NCI-H1417 (cell line): ENCODE results near the gene MYH13.

Source experiments
- DNase-seq, 3 experiments: peaks; one replicate each; lab custom pipeline; 2025; lab: John Stamatoyannopoulos, UW

MYH13 gene

DNA sequence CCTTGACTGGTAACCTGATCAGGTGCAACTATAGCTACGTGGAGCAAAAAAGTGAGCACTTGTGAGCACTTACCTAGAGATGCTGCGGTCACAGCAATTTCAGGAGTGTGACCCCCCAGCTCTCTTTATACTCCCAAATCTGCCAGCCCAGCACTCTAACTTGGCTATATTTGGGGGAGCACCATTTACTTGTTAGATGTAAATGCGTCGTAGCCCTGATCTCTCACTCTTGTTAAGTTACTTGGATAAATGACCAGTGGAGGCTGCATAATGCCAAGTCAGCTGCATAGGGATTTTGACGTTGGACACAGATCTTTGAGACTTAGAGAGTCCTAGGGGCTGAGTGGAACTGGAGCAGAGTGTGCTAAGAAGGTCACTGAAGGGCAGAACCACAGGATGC is at the start of gene MYH13:
Gene MYH13, minus strand, starts transcription at position 101 of the 400 bp plus-strand sequence. CDS start 8,476 bp downstream, outside the sequence.
- no peak for DNase-seq

DNA sequence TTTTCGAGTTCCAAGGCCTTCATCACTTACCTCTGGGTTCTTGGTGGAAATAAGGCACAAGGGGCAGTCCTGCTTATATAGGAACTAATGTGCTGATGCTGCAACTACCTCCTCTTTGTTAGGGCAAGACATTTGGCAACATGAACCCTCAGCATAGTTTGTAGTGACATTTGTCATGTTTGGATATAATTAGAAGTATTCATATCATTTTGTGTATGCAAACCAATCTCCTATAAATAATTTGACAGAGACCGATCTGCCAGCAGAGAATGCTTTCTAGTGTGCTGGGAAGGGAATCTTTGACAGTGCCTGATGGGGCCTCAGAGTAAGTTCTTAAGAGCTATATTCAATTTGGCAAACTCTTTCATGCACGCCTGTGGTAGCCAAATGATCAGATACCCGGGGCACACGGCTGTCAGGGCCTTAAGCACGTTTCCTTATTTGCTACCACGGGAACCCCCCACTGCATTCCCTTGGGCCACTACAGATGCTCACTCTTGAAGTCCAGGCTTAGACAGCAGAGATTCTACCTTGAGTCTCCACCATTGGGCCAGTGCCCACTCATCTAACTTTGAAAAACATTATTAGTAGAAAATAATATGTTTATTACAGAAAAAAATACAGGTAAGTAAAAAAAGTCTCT is 49.2 kb upstream of the MYH13 start, which contains the start of gene MYH8:
Gene MYH8, minus strand, starts transcription at position 51 of the 643 bp plus-strand sequence. CDS start 1,723 bp downstream, outside the sequence.
- no peak for DNase-seq

DNA sequence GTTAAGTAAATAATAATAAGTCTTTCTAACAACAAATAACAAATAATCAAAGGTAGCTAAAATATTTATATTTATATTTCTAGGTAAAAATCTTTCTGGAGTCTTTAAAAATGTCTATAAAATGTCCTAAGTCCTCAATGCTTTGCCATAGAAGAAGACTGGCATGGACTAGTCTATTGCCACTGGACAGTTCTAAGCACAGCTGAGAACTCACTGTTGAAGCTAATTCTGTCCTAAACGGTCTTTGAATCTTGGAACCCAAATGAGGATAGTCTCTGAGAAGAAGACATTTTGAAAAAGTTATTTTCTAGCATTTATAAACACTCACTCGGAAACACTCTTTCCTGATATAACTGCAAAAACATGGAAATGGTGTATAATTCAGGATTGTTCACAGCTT is 48.4 kb upstream of the MYH13 start:
- DNase-seq: no peak

- no peak for DNase-seq
Observed at GRCh38 chr17:10420811-10421210, 48.0 kb upstream of the MYH13 start.

- no peak for DNase-seq
Observed at GRCh38 chr17:10417431-10417830, 44.6 kb upstream of the MYH13 start.

DNA sequence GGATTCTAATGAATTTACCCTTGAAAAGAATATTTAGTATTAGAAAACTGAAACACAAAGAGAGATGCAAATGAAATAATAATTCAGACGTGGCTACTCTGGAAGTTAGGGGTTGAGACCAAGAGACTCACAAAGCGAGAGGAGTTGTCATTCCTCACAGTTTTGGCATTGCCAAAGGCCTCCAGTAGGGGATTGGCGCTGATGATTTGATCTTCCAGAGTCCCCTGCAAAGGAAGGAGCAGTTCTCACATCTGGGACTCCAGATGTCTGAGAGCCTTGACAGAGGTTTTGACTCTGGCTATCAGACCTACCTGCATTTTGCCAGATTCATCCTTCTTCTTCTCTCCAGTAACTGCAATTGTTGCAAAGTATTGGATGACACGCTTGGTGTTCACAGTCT is 42.4 kb upstream of the MYH13 start:
- DNase-seq: no peak

DNA sequence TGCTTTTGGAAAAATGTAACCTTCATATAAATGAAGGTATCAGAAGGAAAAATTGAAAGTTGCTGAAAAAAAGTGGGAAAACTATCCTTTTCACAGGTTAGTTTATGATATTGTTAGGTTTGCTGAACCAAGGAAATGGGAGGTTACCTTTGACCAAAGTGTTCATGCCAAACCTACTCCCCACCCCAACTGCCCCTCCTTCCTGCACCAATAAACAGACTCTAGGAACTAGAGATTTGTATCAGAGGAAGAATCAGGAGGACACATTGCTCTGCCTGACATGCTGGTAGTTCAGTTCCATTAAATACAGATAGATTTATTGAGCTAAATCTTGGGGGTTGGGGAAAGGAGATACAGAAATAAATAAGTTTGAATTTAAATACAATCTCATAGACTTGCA is 30.8 kb upstream of the MYH13 start:
- DNase-seq: no peak

DNA sequence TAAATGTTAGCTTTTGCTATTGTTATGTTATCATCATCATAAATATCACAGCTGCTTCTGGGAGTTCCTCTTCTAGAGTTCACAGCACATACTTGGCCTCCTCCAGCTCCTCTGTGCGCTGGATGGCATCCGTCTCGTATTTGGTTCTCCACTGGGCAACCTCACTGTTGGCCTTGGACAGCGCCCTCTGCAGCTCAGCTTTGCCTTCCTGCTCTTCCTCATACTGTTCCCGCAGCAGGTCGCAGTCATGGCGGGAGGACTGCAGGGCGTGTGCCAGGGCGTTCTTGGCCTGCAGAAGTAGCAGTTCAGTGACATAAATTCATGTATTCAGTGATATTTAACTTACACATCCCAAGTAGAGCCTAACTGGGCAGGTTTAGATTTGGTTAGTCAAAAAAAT is 25.5 kb upstream of the MYH13 start:
- no peak for DNase-seq

- no peak for DNase-seq
Observed at GRCh38 chr17:10396524-10397163, 23.8 kb upstream of the MYH13 start.

- DNase-seq: no peak
Observed at GRCh38 chr17:10394201-10394887, 21.5 kb upstream of the MYH13 start.

- DNase-seq: no peak
Observed at GRCh38 chr17:10392880-10393279, 20.1 kb upstream of the MYH13 start.

GRCh38 chr17:10385871-10386270 is 13.1 kb upstream of the MYH13 start:
- no peak for DNase-seq

DNA sequence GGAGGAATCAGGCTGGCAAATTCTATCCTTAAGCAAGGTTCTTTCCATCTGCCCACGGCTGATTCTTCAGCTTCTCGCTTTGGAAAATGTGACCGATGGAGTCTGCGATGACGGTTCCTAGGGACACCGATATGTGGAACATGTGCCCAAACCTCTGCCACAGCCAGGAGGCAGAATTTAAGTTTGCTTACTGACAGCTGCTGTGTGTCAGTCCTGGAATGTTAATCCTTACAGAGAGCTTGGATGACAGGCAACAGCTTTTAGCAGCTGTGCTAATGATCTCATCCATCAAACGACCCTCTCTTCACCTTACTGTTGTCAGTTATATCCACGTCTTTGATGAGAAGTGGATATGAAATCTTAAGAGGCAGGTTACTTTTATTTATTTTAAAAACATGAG is 11.4 kb upstream of the MYH13 start:
- DNase-seq: no peak

GRCh38 chr17:10380631-10381408 is 8.0 kb upstream of the MYH13 start:
- no peak for DNase-seq

DNA sequence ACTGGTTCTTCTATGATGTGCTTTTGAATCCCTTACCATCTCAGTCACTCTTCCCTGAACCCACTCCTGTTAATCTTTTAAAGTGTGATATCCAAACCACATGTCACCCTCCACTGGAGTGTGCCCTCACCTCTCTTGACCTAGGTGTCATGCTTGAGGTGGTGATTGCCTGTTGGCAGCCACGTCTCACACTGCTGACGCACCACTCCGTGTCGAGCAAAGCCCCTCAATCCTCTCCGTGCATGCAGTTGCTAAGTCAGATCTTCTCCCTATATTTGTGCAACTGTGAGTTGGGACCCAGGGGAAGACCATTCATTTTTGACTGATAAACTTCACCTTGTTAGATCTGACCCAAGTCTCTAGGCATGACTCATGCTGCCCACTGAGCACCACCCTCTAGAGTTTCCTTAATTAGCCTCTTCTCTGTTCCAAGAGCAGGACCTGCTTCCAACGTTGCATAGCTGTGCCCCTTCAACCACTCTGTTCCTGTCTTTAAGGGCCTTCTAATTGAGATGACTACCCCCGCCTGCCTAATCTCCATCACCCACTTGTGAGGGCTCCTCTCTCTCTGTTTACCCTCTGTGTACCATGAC is 2.7 kb downstream of the MYH13 start:
- no peak for DNase-seq

- DNase-seq: no peak
Observed at GRCh38 chr17:10369239-10369638, 3.6 kb downstream of the MYH13 start.

DNA sequence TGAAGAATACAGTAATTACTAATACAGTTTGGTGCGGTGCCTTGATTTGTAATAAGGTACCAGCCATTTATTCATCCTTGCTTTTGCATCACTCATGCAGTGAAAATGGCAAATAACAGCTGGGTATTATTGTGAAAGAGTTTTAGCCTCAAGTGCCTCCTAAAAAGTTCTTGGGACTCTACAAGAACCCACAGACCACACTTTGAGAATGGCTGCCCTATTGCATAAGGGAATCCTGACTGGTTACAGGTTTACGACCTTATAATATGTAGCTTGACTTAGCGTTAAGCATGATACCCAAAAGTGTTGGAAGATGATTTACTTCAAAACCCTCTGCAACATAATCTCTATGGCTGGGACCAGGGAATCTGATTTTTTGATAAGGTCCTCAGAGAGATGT is 4.2 kb downstream of the MYH13 start:
- DNase-seq: no peak

- no peak for DNase-seq
Observed at GRCh38 chr17:10360578-10360977, 12.2 kb downstream of the MYH13 start.

DNA sequence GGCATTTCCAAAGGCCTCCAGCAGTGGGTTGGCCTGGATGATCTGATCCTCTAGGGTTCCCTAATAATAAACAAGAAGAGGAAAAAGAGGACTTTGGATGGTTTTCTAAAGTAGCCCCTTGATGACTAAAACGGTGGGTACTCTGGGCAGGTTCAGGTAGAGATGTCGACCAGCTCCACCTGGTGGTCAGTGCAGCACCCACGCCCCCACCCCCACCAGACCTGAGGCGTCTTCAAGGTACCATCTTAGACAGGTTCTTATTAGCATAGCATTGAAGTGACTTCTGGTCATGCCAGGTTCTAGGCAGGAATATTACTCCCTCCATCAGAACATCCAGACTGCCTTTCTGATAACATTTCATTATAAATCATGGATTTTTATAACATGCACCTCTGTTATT is 15.0 kb downstream of the MYH13 start:
- DNase-seq: no peak

GRCh38 chr17:10354651-10355050 is 18.2 kb downstream of the MYH13 start:
- no peak for DNase-seq

DNA sequence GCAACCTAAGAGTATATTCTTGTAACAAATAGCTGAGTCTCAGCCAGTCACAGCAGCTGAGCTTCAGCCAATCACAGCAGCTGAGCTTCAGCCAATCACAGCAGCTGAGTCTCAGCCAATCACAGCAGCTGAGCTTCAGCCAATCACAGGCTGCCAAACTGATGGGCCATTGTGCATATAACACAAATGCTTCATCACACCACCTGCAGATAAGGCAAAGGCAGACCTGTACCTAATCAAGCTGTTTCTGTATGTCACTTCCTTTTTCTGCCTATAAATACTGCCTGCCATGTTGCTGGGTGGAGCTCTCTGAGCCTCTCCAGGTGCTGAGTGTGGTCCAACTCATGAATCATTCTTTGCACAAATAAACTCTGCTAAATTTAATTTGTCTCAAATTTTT is 19.9 kb downstream of the MYH13 start:
- no peak for DNase-seq

DNA sequence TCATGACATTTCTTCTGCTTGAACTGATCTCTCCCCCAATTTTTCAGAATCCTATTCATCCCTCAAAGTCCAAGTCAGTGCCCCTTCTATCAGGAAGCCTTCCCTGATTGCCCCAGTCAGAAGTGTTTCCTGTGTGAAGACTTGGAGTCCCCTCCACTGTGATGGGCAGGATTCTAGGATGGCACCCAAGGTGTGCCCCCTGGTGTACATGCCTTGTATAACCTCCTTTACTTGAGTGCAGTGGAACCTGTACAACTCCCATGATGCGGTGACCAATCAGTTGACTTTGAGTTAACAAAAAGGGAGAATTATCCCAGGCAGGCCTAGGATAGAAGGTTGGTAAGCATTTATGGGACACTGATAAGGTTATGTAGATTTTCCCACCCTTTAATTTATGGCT is 23.4 kb downstream of the MYH13 start:
- no peak for DNase-seq
